Inferior parietal cortex (tissue), 1 donor: ENCODE data around the gene TEX264.
A peak's percentile ranks its signal among the peaks of the same experiment; 100 is the strongest.
"Not testable (repeated sequence)": the region's sequence is repeated elsewhere in the genome, so short reads cannot be mapped to it uniquely, and the experiment has no call there.

Source experiments
- DNase-seq: peaks from one replicate; pipeline ENCODE4 v3.0.0-alpha.2; 2016; ENCODE audit errors: extremely low spot score

TEX264 gene

GRCh38 chr3:51670823-51671733, at the start of gene TEX264:
TSS of gene TEX264 (plus strand) at chr3:51671252. CDS start at chr3:51674305, 3,053 bp downstream.
- DNase-seq, result peak; percentile 87

- DNase-seq, result no peak
Observed at GRCh38 chr3:51622413-51622812, 48.6 kb upstream of the TEX264 start.

GRCh38 chr3:51622868-51623267, 48.2 kb upstream of the TEX264 start:
- peak; percentile 68 for DNase-seq

- DNase-seq, result no peak
Observed at GRCh38 chr3:51630513-51630912, 40.5 kb upstream of the TEX264 start.

GRCh38 chr3:51637144-51637940, 33.7 kb upstream of the TEX264 start:
- DNase-seq, result no peak

DNA sequence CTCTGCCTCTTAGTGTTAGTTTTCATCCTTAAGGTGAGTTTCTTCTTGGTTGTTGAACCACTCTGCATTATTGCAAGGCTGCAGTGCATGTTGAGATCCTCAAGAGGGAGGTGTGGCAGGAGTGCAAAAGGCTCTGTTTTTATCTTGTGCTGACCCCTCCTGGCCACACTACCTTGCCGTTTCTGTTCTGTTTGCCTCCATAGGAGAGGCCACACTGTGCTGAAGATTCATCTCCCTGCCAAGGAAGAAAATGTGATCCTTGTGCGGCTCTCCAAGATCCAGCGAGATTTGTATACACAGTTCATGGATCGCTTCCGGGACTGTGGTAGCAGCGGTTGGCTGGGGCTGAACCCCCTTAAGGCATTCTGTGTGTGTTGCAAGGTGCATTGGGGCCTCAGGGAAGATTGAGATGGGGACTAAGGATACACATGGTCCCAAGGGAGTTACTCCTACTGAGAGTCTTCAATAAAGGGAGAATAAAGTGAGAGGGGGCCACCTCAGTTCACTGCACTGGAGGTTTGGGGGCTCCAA, 33.0 kb upstream of the TEX264 start:
- DNase-seq, result no peak

- DNase-seq, result no peak
Observed at GRCh38 chr3:51642462-51642861, 28.6 kb upstream of the TEX264 start.

- DNase-seq, result no peak
Observed at GRCh38 chr3:51646091-51646490, 25.0 kb upstream of the TEX264 start.

- not testable (repeated sequence) for DNase-seq
Observed at GRCh38 chr3:51652103-51652502, 18.9 kb upstream of the TEX264 start.

- DNase-seq, result not testable (repeated sequence)
Observed at GRCh38 chr3:51653409-51653808, 17.6 kb upstream of the TEX264 start.

DNA sequence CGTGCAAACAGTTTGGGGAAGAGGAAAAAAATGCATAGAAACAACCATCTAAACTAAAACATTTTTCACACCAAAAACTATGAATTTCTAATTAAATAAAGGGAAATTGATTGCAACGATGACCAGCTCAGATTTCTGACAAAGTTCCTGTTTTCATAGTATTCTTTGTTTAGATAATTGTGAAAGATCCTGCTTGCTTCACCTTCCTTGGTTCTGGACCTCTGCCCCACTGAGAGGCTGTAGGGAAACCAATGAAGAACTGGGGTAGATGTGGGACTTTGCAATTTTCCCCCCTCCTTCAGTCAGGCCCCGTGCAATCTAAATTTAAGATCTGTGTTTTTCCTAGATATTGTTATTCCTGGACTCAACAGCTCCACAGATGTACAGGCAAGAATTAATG, 13.8 kb upstream of the TEX264 start:
- DNase-seq, result no peak

DNA sequence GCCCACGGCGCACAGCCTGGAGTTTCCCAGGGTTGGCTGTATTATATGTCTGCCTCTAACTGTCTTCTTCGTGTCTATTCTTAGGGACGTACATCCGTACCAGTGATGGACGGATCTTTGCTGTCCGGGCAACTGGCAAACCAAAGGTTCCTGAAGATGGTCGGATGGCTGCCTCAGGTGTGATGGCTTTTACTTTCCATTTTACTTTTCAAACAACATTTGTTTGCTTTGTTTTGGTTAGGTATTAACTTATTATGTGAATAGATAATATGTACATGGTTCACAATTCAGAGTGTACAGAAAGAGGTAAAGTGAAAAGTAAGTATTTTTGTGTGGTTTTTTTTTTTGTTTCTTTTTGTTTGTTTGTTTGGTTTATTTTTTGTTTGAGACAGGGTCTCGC, 11.1 kb upstream of the TEX264 start:
- DNase-seq, result no peak

DNA sequence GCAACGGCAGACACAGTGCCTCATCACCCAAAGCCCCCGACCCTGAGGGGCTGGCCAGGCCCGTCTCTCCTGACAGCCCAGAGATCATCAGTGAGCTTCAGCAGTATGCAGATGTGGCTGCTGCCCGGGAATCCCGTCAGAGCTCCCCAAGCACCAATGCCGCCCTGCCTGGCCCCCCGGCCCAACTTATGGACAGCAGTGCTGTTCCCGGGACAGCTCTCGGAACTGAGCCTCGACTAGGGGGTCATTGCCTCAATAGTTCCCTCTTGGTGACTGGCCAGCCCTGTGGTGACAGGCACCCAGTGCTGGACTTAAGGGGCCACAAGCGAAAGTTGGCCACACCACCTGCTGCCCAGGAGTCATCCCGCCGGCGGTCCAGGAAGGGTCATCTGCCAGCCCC, 8.6 kb upstream of the TEX264 start:
- no peak for DNase-seq

- DNase-seq, result no peak
Observed at GRCh38 chr3:51668756-51669155, 2.3 kb upstream of the TEX264 start.

DNA sequence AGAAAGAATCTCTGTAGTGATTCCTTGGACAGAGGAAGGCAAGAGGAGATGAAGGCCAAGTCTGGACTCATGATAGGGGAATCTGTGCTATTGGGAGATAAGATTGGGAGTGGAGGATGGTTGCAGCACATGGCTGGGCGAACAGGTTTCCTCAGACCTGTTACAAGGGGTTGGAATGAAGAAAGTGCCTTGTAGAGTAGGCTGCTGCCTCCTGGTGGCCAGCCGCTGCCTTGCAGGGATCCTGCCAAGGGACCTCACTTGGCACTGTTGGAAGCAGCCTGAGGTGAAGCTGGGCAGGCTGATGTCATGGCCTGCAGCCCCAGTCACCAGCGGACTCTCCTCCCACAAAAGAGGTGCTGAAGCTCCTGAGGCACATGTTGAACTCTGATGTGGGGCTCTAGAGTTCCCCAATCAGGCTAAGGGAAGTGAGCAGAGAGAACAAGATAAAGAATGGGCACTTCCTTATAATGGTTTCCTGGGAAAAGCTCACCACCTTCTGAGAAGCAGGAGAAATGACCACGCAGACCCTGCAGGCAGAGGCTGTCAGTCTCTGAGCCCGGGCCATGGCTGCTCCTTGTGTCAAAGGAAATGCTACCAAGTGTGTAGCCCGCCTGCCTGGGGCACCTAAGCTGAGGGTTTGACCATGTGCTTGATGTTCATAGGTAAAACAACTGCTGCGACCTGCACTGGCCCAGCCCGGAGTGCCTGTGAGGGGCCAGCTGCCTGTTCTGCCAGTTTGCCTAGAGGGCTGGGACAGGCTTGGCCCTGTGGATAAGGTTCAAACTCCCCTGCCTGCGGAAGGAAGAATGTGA, 1.6 kb upstream of the TEX264 start:
- peak; percentile 75 for DNase-seq

GRCh38 chr3:51670053-51670822, 814 bp upstream of the TEX264 start:
- DNase-seq, result no peak

DNA sequence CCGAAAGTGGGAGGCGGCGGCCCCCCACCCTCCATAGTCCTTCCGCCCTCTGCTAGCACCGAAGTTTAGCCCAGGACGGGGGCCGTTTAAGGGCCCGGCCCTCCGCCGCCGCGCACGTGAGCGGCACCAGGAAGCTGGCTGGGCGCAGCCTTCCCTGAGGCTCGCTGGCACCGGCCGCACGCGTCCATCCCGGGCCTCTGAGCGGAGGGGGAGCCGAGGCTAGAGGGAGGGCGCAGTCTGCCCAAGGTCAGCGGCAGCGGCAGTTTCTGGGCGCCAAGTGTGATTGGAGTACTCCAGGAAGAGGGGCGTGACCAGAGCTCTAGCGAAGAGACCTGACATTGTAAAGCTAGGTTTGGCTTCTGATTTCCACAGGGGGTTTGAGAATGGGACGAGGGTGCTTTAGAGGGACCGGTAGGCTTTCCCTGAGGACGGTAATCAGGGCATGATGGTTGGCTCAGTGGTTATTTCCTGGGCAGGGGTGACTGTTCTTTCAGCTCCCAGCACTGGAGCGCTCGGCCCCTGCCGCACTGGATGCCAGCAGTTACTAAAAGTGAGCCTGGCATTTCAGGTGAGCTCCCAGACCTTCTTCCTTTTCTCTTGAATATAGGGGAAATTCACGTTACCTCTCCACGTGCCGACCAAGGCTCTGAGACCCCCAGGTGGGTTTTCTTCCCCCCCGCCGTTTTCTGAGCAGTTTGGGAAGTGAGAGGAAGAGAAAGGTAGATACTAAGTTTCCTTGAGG, 853 bp downstream of the TEX264 start:
- DNase-seq, result no peak

GRCh38 chr3:51673181-51673801, 2.2 kb downstream of the TEX264 start:
- no peak for DNase-seq

DNA sequence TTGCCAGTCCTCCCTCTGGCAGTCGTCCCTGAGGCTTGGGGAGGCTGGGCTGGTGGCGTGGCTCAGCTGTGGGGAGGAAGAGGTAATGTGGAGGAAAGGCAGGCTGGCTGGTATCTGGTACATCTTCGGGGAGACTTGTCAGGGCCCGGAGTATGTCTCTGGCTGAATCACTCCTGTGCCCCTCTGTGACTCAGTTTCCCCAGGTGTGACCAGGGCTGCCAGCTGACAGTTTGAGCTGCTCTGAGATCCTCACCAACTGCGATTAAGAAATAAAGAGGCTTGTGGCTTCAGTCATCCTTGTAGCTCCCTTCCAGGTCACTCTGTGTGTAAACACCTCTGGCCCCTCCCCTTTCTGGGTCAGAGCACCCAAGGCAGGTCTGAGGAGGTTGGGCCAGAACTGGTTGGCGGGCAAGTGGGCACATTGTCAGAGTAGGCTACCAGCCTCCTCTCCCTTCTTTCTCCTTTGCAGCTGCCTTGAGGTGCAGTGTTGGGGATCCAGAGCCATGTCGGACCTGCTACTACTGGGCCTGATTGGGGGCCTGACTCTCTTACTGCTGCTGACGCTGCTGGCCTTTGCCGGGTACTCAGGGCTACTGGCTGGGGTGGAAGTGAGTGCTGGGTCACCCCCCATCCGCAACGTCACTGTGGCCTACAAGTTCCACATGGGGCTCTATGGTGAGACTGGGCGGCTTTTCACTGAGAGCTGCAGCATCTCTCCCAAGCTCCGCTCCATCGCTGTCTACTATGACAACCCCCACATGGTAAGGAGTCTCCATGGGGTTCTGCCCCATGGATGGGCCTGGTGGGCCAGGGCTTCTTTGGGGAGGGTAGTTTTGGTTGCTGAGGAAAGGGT, 3.0 kb downstream of the TEX264 start:
- DNase-seq, result no peak
